Gastroesophageal sphincter (tissue), 4 donors: ENCODE data around the gene HELZ2. TPM values are rescaled to one million over a fixed set of nuclear protein-coding genes. Genes with fewer than 3 reads are reported as not detected.

Experiments used
- ATAC-seq: fragments of 150-250 bp; one replicate; pipeline ENCODE4 v1.9.1; 2016; ENCODE audit warnings: mild to moderate bottlenecking, moderate library complexity
- H3K27ac ChIP-seq, 4 donors: fragments of 200-600 bp; sonication (generic) in 3 of 4; 1 replicate in 3 of 4; 2 replicates in 1 of 4; pipeline ENCODE4 v1.5.1; 2016 to 2019
- H3K27me3 ChIP-seq: fragments of 200-600 bp; sonication (generic); one replicate; pipeline ENCODE4 v1.5.1; 2019
- H3K36me3 ChIP-seq, 2 donors: fragments of 200-600 bp; sonication (generic); one replicate each; pipeline ENCODE4 v1.5.1; 2019; ENCODE audit warnings: control low read depth in 1 of 2
- H3K4me1 ChIP-seq, 3 donors: fragments of 200-600 bp; sonication (generic); 1 replicate in 2 of 3; 2 replicates in 1 of 3; pipeline ENCODE4 v1.5.1; 2016 to 2019; ENCODE audit warnings: control low read depth in 2 of 3
- H3K4me3 ChIP-seq, 2 donors: fragments of 200-600 bp; sonication (generic); one replicate each; pipeline ENCODE4 v1.5.1; 2019; ENCODE audit warnings: mild to moderate bottlenecking in 1 of 2, moderate library complexity in 1 of 2
- H3K9me3 ChIP-seq, 3 donors: fragments of 200-600 bp; sonication (generic); one replicate each; pipeline ENCODE4 v1.5.1; 2017 to 2019; ENCODE audit warnings: control low read depth in 2 of 3
- CTCF ChIP-seq, 4 experiments: fragments of 200-600 bp in 2 of 4; fragments of 450-650 bp in 2 of 4; sonication (generic) in 1 of 4; IDR thresholded peaks; one replicate each; pipeline ENCODE4 v1.5.1; 2017 to 2019; ENCODE audit warnings: antibody characterized with exemption in 4 of 4, mild to moderate bottlenecking in 2 of 4, moderate library complexity in 2 of 4
- EP300 ChIP-seq: sonication (generic); formaldehyde crosslinking; IDR thresholded peaks from one replicate; pipeline ENCODE4 v1.6.1; 2017; ENCODE audit warnings: antibody characterized with exemption, mild to moderate bottlenecking
- POLR2A ChIP-seq, 2 donors: fragments of 450-650 bp; IDR thresholded peaks; one replicate each; pipeline ENCODE4 v1.6.1; 2017; ENCODE audit warnings: antibody characterized with exemption in 2 of 2, mild to moderate bottlenecking in 2 of 2, moderate library complexity in 1 of 2
- POLR2AphosphoS5 ChIP-seq: sonication (generic); formaldehyde crosslinking; IDR thresholded peaks from one replicate; pipeline ENCODE4 v1.6.1; 2017; ENCODE audit warnings: antibody characterized with exemption
- WGBS, 2 donors: methylation state at CpG; one replicate each; pipeline ENCODE4 v1.1.5; 2018; ENCODE audit warnings: low coverage in 1 of 2; 5-methylcytosine and 5-hydroxymethylcytosine counted together
- total RNA-seq, 4 donors: library from RNA; depleted of rRNA; stranded (reverse); fragments of >200 nt; gene quantifications; one replicate each; pipeline ENCODE4 v1.1.0, GENCODE V29; 2016

HELZ2 gene
- total RNA-seq, 4 donors from 2014 or later = 14.2 to 22.2 (median 20.2) TPM

- H3K4me1 ChIP-seq = no peaks in the 10 kb centered on the region
- H3K9me3 ChIP-seq = no peaks in the 10 kb centered on the region
- no peak overlapping the region for H3K27ac ChIP-seq
- WGBS, 2 donors = 40 to 80% methylated on average over 1 to 2 of the region's 27 CpGs
- H3K36me3 ChIP-seq = no peaks in the 10 kb centered on the region
- H3K27me3 ChIP-seq = peaks cover 56% of the 10 kb centered on the region
- no peak for ATAC-seq
- no peak for TF ChIP-seq POLR2AphosphoS5
- H3K4me3 ChIP-seq = no peak overlapping the region
Measured at GRCh38 chr20:63544241-63544957, 29.6 kb downstream of the HELZ2 start.

- Histone ChIP-seq H3K4me1 (no peaks in the 10 kb centered on the region), H3K36me3 (no peaks in the 10 kb centered on the region), H3K27me3 (peaks cover 53% of the 10 kb centered on the region), H3K4me3 (no peak overlapping the region), H3K9me3 (no peaks in the 10 kb centered on the region), H3K27ac (no peak overlapping the region)
- TF ChIP-seq POLR2A (IDR thresholded peaks at IDR 0.05) (no peak), EP300 (no peak), CTCF (IDR thresholded peaks at IDR 0.05) (no peak), POLR2AphosphoS5 (no peak)
- 78 to 86% methylated on average over 4 to 6 of the region's 6 CpGs for WGBS, 2 donors
- ATAC-seq = no peak
Measured at GRCh38 chr20:63543733-63544132, 30.3 kb downstream of the HELZ2 start.

GRCh38 chr20:63543131-63543530 is 30.9 kb downstream of the HELZ2 start:
- WGBS, 2 donors = no CpG with 5 or more reads among the region's 10 CpGs
- Histone ChIP-seq H3K9me3 (no peaks in the 10 kb centered on the region), H3K36me3 (no peaks in the 10 kb centered on the region), H3K27ac (no peak overlapping the region), H3K27me3 (peaks cover 50% of the 10 kb centered on the region), H3K4me3 (no peak overlapping the region), H3K4me1 (peaks cover 0 to 5% (median 4%) of the 10 kb centered on the region in 3 donors)
- TF ChIP-seq EP300 (no peak), POLR2A (IDR thresholded peaks at IDR 0.05) (no peak), POLR2AphosphoS5 (no peak), CTCF (IDR thresholded peaks at IDR 0.05) (no peak)
- no peak for ATAC-seq

GRCh38 chr20:63542696-63543095 is 31.3 kb downstream of the HELZ2 start:
- H3K4me1 ChIP-seq = peaks cover 0 to 10% (median 6%) of the 10 kb centered on the region in 3 donors
- H3K36me3 ChIP-seq = no peaks in the 10 kb centered on the region
- no peaks in the 10 kb centered on the region for H3K9me3 ChIP-seq
- no peak for TF ChIP-seq POLR2A (IDR thresholded peaks at IDR 0.05)
- TF ChIP-seq EP300 = no peak
- no peak for TF ChIP-seq POLR2AphosphoS5
- no peak for TF ChIP-seq CTCF (IDR thresholded peaks at IDR 0.05)
- no peak overlapping the region for H3K4me3 ChIP-seq
- H3K27me3 ChIP-seq = peaks cover 50% of the 10 kb centered on the region
- no peak for ATAC-seq
- WGBS, 2 donors = 20% methylated on average over 1 of the region's 10 CpGs; no CpG with 5 or more reads in 1 of the 2 donors
- H3K27ac ChIP-seq = no peak overlapping the region

- Histone ChIP-seq H3K4me3 (no peak overlapping the region), H3K36me3 (no peaks in the 10 kb centered on the region), H3K27me3 (peaks cover 50% of the 10 kb centered on the region), H3K9me3 (no peaks in the 10 kb centered on the region), H3K27ac (no peak overlapping the region), H3K4me1 (peaks cover 0 to 16% (median 8%) of the 10 kb centered on the region in 3 donors)
- TF ChIP-seq POLR2A (IDR thresholded peaks at IDR 0.05) (no peak), EP300 (no peak), CTCF (IDR thresholded peaks at IDR 0.05) (no peak), POLR2AphosphoS5 (no peak)
- ATAC-seq = no peak
- WGBS, 2 donors = no CpG with 5 or more reads among the region's 36 CpGs
Measured at GRCh38 chr20:63542031-63542559, 31.9 kb downstream of the HELZ2 start.
